Common myeloid progenitor, CD34-positive (primary cell): Measurements from ENCODE around the gene KMT2A.
A peak's percentile ranks its signal among the peaks of the same experiment; 100 is the strongest.

Experiments
- CTCF ChIA-PET: fragments of 350-600 bp; sonication (Branson Sonifier 250); formaldehyde crosslinking; loops from one replicate; lab custom pipeline; 2021; ENCODE audit warnings: antibody characterized with exemption; lab: Charles Lee
- POLR2A ChIA-PET: fragments of 350-600 bp; sonication (Branson Sonifier 250); formaldehyde crosslinking; loops from one replicate; lab custom pipeline; 2021; ENCODE audit warnings: antibody characterized with exemption; lab: Charles Lee
- DNase-seq, 3 donors: peaks; one replicate each; pipeline versions ENCODE4 v3.0.0 to v3.0.0-alpha.2; 2013
- H3K27ac ChIP-seq, 2 experiments: 1 replicate in 1 of 2; 2 replicates in 1 of 2; pipeline ENCODE4 v1.7.0; 2013; ENCODE audit warnings: inconsistent platforms in 2 of 2, low read length in 2 of 2, mild to moderate bottlenecking in 2 of 2, low read depth in 1 of 2, moderate library complexity in 1 of 2; ENCODE audit not compliant: severe bottlenecking in 2 of 2, insufficient read depth in 1 of 2, poor library complexity in 1 of 2
- H3K27me3 ChIP-seq, 5 experiments: replicated peaks in 2 of 5; 1 replicate in 3 of 5; 2 replicates in 2 of 5; pipeline versions ENCODE4 v1.6.1 to v1.7.0; 2013; ENCODE audit warnings: low read length in 4 of 5, mild to moderate bottlenecking in 2 of 5, moderate library complexity in 2 of 5, inconsistent platforms in 1 of 5; ENCODE audit not compliant: insufficient read depth in 5 of 5, control insufficient read depth in 4 of 5
- H3K36me3 ChIP-seq, 4 experiments: 1 replicate in 2 of 4; 2 replicates in 2 of 4; pipeline versions ENCODE4 v1.6.1 to v1.7.0; 2013; ENCODE audit warnings: low read length in 3 of 4, control low read depth in 1 of 4, mild to moderate bottlenecking in 1 of 4; ENCODE audit not compliant: control insufficient read depth in 4 of 4, insufficient read depth in 4 of 4
- H3K4me1 ChIP-seq, 4 experiments: 1 replicate in 3 of 4; 2 replicates in 1 of 4; pipeline versions ENCODE4 v1.6.1 to v1.7.1; 2013; ENCODE audit warnings: low read length in 3 of 4, mild to moderate bottlenecking in 3 of 4, control low read depth in 1 of 4, inconsistent platforms in 1 of 4, moderate library complexity in 1 of 4; ENCODE audit not compliant: control insufficient read depth in 4 of 4, insufficient read depth in 4 of 4; ENCODE audit errors: control extremely low read depth in 1 of 4
- H3K4me3 ChIP-seq, 7 experiments: 1 replicate in 4 of 7; 2 replicates in 3 of 7; pipeline versions ENCODE4 v1.5.1 to v1.7.0; 2013; ENCODE audit warnings: mild to moderate bottlenecking in 7 of 7, low read length in 6 of 7, moderate library complexity in 6 of 7, inconsistent platforms in 2 of 7, low read depth in 2 of 7, control low read depth in 1 of 7; ENCODE audit not compliant: insufficient read depth in 4 of 7, control insufficient read depth in 1 of 7; ENCODE audit errors: extremely low read depth in 1 of 7
- H3K9me3 ChIP-seq, 5 experiments: 1 replicate in 4 of 5; 2 replicates in 1 of 5; pipeline versions ENCODE4 v1.6.1 to v1.7.1; 2013; ENCODE audit warnings: low read length in 4 of 5, mild to moderate bottlenecking in 2 of 5, inconsistent platforms in 1 of 5, low read depth in 1 of 5, moderate library complexity in 1 of 5; ENCODE audit not compliant: control insufficient read depth in 4 of 5, insufficient read depth in 2 of 5; ENCODE audit errors: control extremely low read depth in 1 of 5
- WGBS: methylation state at CpG from one replicate; pipeline ENCODE4 v1.1.5; 2013; ENCODE audit not compliant: insufficient coverage; 5-methylcytosine and 5-hydroxymethylcytosine counted together

The KMT2A gene

GRCh38 chr11:118491041-118491440 lies 54.7 kb downstream of the KMT2A start:
- Histone ChIP-seq H3K4me3 (no peak overlapping the region), H3K9me3 (no peaks in the 10 kb centered on the region), H3K4me1 (no peaks in the 10 kb centered on the region), H3K36me3 (peaks cover 26 to 89% (median 58%) of the 10 kb centered on the region in 4 experiments), H3K27ac (peak overlapping the region in 1 of 2 experiments; percentile 14), H3K27me3 (no peaks in the 10 kb centered on the region)
- POLR2A ChIA-PET: no interaction called here
- CTCF ChIA-PET: interaction anchor here (1.0 to 1.6 kb wide), 4 partner anchors 9 to 348 kb away, joined by 3 to 7 read pairs (median 4); no protein-coding TSS in a partner anchor
- no peak for DNase-seq
- 100% methylated on average over 3 of the region's 4 CpGs for WGBS

GRCh38 chr11:118497831-118498230 lies 61.5 kb downstream of the KMT2A start:
- H3K36me3 ChIP-seq: peaks cover 40 to 96% (median 63%) of the 10 kb centered on the region in 4 experiments
- 100% methylated on average over 1 of the region's 4 CpGs for WGBS

GRCh38 chr11:118503216-118503615 lies 66.9 kb downstream of the KMT2A start:
- WGBS: 79% methylated on average over 3 of the region's 3 CpGs
- ChIA-PET CTCF (no interaction called here), POLR2A (no interaction called here)
- Histone ChIP-seq H3K9me3 (no peaks in the 10 kb centered on the region), H3K27ac (no peak overlapping the region), H3K27me3 (no peaks in the 10 kb centered on the region), H3K36me3 (peaks cover 43 to 93% (median 75%) of the 10 kb centered on the region in 4 experiments), H3K4me3 (no peak overlapping the region), H3K4me1 (no peaks in the 10 kb centered on the region)
- no peak for DNase-seq

More at GRCh38 chr11:118497831-118498230, 61.5 kb downstream of the KMT2A start:
- Histone ChIP-seq H3K4me3 (no peak overlapping the region), H3K27me3 (no peaks in the 10 kb centered on the region), H3K27ac (no peak overlapping the region), H3K4me1 (no peaks in the 10 kb centered on the region), H3K9me3 (no peaks in the 10 kb centered on the region)
- POLR2A ChIA-PET: no interaction called here
- no peak for DNase-seq
- CTCF ChIA-PET: interaction anchor here (1.0 to 1.3 kb wide), 2 partner anchors 9 to 58 kb away, joined by 3 read pairs; no protein-coding TSS in a partner anchor

- peaks cover 0 to 31% (median 18%) of the 10 kb centered on the region in 4 experiments for H3K4me1 ChIP-seq
- peaks cover 24 to 71% (median 52%) of the 10 kb centered on the region in 4 experiments for H3K36me3 ChIP-seq
- no peak overlapping the region for H3K4me3 ChIP-seq
- ChIA-PET CTCF (no interaction called here), POLR2A (no interaction called here)
- no peak for DNase-seq
- no peaks in the 10 kb centered on the region for H3K9me3 ChIP-seq
- WGBS: 100% methylated on average over 4 of the region's 5 CpGs
- H3K27ac ChIP-seq: peak overlapping the region in 1 of 2 experiments; percentile 50
- no peaks in the 10 kb centered on the region for H3K27me3 ChIP-seq
Observed at GRCh38 chr11:118511601-118512000, 75.3 kb downstream of the KMT2A start.

GRCh38 chr11:118514103-118514502 lies 77.8 kb downstream of the KMT2A start:
- peak overlapping the region; percentile 81 to 85 for H3K27ac ChIP-seq
- POLR2A ChIA-PET: interaction anchor here (0.6 to 1.1 kb wide), 4 partner anchors 10 to 104 kb away, joined by 3 to 4 read pairs (median 3); no protein-coding TSS in a partner anchor
- peaks cover 18 to 67% (median 49%) of the 10 kb centered on the region in 4 experiments for H3K36me3 ChIP-seq

GRCh38 chr11:118519549-118519948 lies 83.3 kb downstream of the KMT2A start:
- WGBS: 90% methylated on average over 6 of the region's 6 CpGs
- Histone ChIP-seq H3K4me3 (no peak overlapping the region), H3K27me3 (no peaks in the 10 kb centered on the region), H3K36me3 (peaks cover 19 to 67% (median 48%) of the 10 kb centered on the region in 4 experiments), H3K4me1 (peaks cover 13 to 44% (median 33%) of the 10 kb centered on the region in 4 experiments), H3K9me3 (no peaks in the 10 kb centered on the region), H3K27ac (peak overlapping the region in 1 of 2 experiments; percentile 28)
- POLR2A ChIA-PET: no interaction called here
- no peak for DNase-seq
- CTCF ChIA-PET: no interaction called here

More at GRCh38 chr11:118514103-118514502, 77.8 kb downstream of the KMT2A start:
- no peaks in the 10 kb centered on the region for H3K9me3 ChIP-seq
- DNase-seq: peak; percentile 71 to 96 (median 95)
- H3K27me3 ChIP-seq: no peaks in the 10 kb centered on the region
- 2% methylated on average over 6 of the region's 7 CpGs for WGBS
- peaks cover 0 to 31% (median 18%) of the 10 kb centered on the region in 4 experiments for H3K4me1 ChIP-seq
- CTCF ChIA-PET: interaction anchor here (0.6 to 0.8 kb wide), 2 partner anchors 54 to 88 kb away, joined by 3 read pairs; no protein-coding TSS in a partner anchor
- H3K4me3 ChIP-seq: peak overlapping the region in 2 of 7 experiments; percentile 26 to 40

GRCh38 chr11:118521892-118522311 lies 85.6 kb downstream of the KMT2A start:
- peak in 2 of 3 donors; percentile 19 to 21 for DNase-seq
- Histone ChIP-seq H3K4me1 (peaks cover 13 to 52% (median 46%) of the 10 kb centered on the region in 4 experiments), H3K27me3 (no peaks in the 10 kb centered on the region), H3K9me3 (no peaks in the 10 kb centered on the region), H3K27ac (peak overlapping the region in 1 of 2 experiments; percentile 39), H3K36me3 (peaks cover 19 to 53% (median 42%) of the 10 kb centered on the region in 4 experiments), H3K4me3 (no peak overlapping the region)
- POLR2A ChIA-PET: no interaction called here
- CTCF ChIA-PET: no interaction called here
- 79% methylated on average over 13 of the region's 13 CpGs for WGBS
